ENCODE data around the gene STOX1. TPM values are rescaled to one million over a fixed set of nuclear protein-coding genes. Genes with fewer than 3 reads are reported as not detected.
"Not testable (repeated sequence)": the region's sequence is repeated elsewhere in the genome, so short reads cannot be mapped to it uniquely, and the experiment has no call there.

The STOX1 gene
- total RNA-seq, 1 donor from 2014 or later, result 4.0 TPM

DNA sequence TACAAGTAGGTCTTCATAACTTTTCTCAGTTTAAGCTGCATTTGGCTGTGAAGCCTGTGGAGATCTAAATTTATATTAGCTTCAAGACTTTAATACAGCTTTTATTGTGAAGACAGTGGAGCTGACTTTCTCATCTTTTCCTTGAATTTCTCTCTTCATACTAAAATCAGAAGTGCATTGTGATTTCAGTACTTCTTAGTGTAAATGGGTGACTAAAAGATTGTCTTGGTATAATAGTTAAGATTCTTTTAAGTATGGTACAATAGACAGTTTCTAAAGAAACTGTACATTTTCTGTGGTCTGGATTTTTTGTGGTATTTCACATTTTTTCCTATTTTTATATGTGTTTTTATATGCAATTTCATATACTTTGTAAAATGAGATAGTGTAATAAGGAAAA, 107.7 kb downstream of the STOX1 start:
- no peak for DNase-seq (ENCODE audit: extremely low spot score, unreplicated experiment)
- H3K27ac Mint-ChIP-seq, result no peak overlapping the region
- peaks cover 36% of the 10 kb centered on the region for H3K36me3 Mint-ChIP-seq
- no peaks in the 10 kb centered on the region for H3K4me1 Mint-ChIP-seq (ENCODE audit: unreplicated experiment)
- no peak overlapping the region for H3K4me3 Mint-ChIP-seq
- no peaks in the 10 kb centered on the region for H3K27me3 Mint-ChIP-seq
- no peaks in the 10 kb centered on the region for H3K9me3 Mint-ChIP-seq
- TF ChIP-seq, protein P1, sequence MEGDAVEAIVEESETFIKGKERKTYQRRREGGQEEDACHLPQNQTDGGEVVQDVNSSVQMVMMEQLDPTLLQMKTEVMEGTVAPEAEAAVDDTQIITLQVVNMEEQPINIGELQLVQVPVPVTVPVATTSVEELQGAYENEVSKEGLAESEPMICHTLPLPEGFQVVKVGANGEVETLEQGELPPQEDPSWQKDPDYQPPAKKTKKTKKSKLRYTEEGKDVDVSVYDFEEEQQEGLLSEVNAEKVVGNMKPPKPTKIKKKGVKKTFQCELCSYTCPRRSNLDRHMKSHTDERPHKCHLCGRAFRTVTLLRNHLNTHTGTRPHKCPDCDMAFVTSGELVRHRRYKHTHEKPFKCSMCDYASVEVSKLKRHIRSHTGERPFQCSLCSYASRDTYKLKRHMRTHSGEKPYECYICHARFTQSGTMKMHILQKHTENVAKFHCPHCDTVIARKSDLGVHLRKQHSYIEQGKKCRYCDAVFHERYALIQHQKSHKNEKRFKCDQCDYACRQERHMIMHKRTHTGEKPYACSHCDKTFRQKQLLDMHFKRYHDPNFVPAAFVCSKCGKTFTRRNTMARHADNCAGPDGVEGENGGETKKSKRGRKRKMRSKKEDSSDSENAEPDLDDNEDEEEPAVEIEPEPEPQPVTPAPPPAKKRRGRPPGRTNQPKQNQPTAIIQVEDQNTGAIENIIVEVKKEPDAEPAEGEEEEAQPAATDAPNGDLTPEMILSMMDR (conservative IDR thresholded peaks at IDR 0.05), result no peak

DNA sequence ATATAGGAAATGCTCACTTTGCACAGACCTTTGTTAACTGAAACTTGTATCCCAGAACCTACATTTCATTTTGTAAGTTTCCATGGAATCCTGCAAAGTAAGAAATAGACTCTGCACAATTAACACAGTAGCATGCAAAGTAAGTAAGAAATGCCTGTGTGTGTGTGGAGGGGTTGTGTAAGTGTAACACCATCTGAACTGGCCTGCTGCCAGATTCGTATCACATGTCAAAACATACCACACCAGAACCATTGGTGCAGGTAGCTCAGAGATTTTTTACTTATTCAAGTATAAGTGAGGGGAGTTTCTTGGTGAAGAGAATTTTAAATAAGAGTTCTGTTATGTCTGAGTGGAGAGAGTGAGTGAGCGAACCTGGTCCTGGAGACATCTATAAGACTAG, 110.8 kb downstream of the STOX1 start:
- no peaks in the 10 kb centered on the region for H3K4me1 Mint-ChIP-seq (ENCODE audit: unreplicated experiment)
- DNase-seq (ENCODE audit: extremely low spot score, unreplicated experiment), result no peak
- H3K4me3 Mint-ChIP-seq, result no peak overlapping the region
- TF ChIP-seq, protein P1 (conservative IDR thresholded peaks at IDR 0.05), result no peak
- no peak overlapping the region for H3K27ac Mint-ChIP-seq
- no peaks in the 10 kb centered on the region for H3K9me3 Mint-ChIP-seq
- no peaks in the 10 kb centered on the region for H3K27me3 Mint-ChIP-seq
- peaks cover 24% of the 10 kb centered on the region for H3K36me3 Mint-ChIP-seq

DNA sequence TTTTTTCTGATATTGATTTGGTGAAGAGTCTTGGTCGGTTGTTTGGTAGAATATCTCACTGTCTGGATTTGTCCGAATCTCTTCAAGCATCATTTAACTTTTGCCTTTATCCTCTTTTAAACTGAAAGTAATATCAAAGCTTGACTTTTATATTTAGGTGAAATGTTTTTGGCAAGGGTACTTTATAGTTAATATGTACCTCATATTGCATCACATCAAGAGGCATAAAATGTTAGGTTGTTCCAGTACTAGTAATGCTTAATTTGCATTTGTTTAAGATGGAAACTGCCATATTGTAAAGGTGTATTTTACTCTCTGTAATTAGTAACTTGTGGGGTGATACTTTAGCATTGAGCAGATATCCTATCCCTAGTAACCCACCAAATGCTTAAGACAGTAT, 111.6 kb downstream of the STOX1 start:
- no peak for DNase-seq (ENCODE audit: extremely low spot score, unreplicated experiment)
- Mint-ChIP-seq H3K27ac (no peak overlapping the region), H3K4me3 (no peak overlapping the region), H3K9me3 (no peaks in the 10 kb centered on the region), H3K27me3 (no peaks in the 10 kb centered on the region), H3K4me1 (ENCODE audit: unreplicated experiment) (no peaks in the 10 kb centered on the region), H3K36me3 (peaks cover 24% of the 10 kb centered on the region)
- TF ChIP-seq, protein P1 (conservative IDR thresholded peaks at IDR 0.05), result no peak

DNA sequence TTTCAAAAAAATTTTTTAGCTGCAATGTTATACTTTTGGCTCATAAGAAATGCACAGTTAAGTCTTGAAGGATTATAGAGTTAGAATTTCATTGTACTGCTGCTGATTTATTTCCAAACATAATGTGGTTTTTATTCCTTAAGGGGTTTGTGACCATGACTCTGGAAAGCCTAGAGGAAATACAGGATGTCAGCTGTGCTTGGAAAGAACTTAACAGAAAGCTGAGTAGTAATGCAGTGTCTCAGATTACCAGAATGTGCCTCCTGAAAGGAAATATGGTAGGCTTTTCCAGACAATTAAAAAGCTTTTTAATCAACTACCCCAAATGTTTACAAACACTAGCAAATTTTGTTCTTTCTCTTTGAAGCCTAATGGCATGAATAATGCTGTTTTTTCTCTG, 113.6 kb downstream of the STOX1 start:
- not testable (repeated sequence) for DNase-seq (ENCODE audit: extremely low spot score, unreplicated experiment); H3K27me3 Mint-ChIP-seq; H3K4me3 Mint-ChIP-seq; H3K4me1 Mint-ChIP-seq (ENCODE audit: unreplicated experiment); H3K9me3 Mint-ChIP-seq; H3K27ac Mint-ChIP-seq
- peaks cover 19% of the 10 kb centered on the region for H3K36me3 Mint-ChIP-seq

Other genes with a start within 250 kb of the STOX1 start
- 79.4 and 109 TPM in 2 replicates for gene CCAR1, start 106.3 kb upstream of the STOX1 start, total RNA-seq (ENCODE audit: low replicate concordance)
- 28.7 and 44.2 TPM in 2 replicates for gene DDX50, start 73.8 kb downstream of the STOX1 start, total RNA-seq (ENCODE audit: low replicate concordance)
- gene DDX21, start 128.6 kb downstream of the STOX1 start, total RNA-seq (ENCODE audit: low replicate concordance), result 53.2 and 57.5 TPM in 2 replicates
- gene KIFBP, start 161.3 kb downstream of the STOX1 start, total RNA-seq (ENCODE audit: low replicate concordance), result 24.2 and 26.9 TPM in 2 replicates

All from type B pancreatic cell (in vitro differentiated cells).